HG02623 (cell line): ENCODE measurements around the gene SRC.

Source experiments
- ATAC-seq: cut with Tn5 transposase; IDR thresholded peaks from one replicate; pipeline ENCODE4 v1.9.1; 2021; ENCODE audit warnings: moderate library complexity; ENCODE audit not compliant: unreplicated experiment

SRC gene

DNA sequence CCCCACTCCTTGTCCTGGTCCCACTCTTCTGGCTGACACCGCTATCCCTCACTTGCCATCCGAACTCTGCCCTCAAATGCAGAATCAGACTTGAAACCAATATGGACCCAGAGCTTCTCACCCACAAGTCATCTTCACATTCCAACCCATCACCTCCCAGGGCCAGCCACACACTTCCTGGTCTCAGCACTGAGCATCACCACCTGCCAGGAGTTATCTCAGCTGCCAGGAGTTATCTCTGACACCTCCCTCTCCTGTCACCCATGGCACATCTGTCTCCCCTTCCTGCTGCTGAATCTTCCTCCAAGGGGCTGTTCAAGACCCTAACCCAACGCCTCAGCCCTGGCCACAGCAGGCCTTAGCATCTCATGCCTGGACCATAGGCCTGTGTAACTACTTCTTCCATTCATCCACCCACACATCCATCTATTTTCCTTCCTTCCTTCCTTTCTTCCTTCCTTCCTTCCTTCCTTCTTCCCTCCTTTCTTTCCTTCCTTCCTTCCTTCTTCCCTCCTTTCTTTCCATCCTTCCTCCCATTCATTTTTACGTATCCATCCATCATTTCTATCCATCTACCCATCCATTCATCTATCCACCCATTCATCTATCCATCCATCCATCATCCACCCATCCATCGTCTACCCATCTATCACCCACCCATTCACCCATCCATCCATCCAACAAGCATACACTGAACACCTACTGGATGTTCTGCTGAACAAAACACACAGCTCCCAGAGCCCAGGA is 100.5 kb downstream of the SRC start:
- ATAC-seq, result no peak

DNA sequence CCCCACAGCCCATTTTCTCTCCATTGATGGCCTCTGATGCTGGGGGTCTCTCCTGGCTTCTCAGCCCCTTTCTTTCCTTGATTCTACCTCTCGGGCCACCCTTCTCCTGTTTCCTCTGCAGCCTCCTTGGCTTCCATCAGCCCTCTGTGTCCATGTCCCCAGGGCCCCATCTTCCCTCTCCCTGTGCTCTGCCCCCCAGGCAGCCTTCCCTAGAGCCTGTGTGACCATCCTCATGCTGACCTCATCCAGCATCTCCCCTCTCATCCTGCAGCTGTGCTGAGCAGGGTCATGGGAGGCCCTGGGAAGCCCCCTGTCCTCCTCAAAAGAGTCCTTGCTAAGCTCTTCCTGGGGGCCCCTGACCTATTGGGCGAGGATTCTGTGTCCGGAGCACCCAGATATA is 101.7 kb downstream of the SRC start:
- ATAC-seq, result no peak

DNA sequence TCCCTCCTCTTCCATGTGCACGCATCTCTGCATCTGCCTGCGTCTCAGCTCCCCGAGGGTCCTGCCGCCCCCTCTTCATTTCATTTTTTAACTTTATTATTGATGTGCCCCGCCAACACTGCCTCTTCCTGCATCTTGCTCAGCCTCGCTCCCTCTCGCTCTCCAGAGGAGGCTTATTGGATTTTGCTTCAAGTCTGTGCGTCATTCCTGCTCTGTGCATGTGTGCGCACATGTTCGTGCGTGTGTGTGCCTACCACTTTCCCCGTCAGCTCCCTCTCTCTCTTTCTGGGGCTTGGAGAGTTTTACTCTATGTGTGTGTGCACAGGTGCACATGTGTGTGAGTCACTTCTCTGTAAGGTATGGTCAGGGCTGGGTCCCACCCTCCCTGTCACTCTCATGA is 103.3 kb downstream of the SRC start:
- ATAC-seq, result no peak

DNA sequence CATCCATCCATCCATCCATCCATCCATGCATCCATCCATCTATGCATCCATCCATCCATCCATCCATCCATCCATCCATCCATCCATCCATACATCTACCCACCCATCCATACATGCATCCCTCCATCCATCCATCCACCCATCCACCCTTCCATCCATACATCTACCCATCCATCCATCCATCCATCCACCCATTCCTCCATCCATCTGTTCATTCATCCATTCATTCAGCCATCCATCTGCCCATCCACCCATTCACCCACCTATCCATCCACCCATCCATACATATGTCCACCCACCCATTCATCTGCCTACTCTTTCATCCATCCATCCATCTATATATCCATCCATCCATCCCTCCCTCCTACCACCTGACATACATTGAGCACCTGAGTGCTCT is 104.4 kb downstream of the SRC start:
- no peak for ATAC-seq

DNA sequence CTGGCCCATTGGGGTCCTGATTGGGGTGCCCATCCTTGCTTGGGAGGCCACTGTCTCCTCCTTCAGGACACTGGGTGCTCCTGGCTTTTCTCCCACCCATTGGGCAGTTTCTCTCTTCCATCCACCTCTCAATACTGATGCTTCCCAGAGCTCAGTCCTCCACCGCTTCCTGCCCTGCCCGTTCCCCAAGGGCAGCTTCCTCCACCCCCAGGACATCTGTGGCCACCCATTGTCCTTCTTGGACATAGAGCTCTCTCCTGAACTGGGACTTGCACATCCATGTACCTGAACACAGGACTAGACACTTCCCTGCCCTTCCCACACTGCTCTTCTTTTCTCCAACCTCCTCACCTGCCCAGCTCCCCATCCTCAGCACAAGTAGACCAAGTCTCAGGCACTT is 105.7 kb downstream of the SRC start:
- no peak for ATAC-seq

DNA sequence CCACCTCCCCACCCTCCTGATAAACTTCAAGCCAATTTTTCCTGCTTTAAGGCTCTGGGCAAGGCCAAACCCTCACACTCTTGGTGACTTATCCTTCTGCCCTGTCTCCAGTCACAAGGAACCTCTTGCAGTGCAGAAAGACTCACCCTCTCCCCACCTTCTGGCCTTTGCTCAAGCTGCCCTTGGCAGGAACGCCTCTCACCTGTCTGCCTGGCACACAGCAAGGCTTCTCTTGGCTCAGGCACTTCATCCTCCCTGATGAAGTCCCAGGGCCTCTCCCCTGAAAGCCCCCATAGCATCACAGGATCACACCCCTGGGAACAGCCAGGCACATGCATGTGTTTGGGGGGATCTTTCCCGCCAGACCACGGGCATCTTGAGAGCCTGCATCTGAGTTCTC is 106.3 kb downstream of the SRC start:
- no peak for ATAC-seq

DNA sequence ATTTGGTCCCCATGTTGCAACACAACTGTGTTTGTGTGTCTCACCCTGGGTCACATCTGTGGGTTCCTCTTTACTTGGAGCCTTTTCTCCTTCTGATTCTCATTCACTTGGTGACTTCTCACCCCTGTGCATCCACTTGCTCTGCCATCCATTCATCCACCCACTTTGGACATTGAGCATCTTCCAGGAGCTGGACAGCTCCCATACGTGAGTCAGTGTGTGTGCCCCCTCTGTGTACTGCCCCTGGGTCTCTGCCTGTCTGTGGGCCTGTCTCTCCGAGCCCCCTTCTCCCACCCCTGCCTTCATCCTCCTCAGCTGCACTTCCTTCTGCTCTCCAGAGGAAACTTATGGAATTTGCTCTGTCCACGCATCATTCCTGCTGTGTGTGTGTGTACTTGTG is 107.3 kb downstream of the SRC start:
- ATAC-seq, result no peak

DNA sequence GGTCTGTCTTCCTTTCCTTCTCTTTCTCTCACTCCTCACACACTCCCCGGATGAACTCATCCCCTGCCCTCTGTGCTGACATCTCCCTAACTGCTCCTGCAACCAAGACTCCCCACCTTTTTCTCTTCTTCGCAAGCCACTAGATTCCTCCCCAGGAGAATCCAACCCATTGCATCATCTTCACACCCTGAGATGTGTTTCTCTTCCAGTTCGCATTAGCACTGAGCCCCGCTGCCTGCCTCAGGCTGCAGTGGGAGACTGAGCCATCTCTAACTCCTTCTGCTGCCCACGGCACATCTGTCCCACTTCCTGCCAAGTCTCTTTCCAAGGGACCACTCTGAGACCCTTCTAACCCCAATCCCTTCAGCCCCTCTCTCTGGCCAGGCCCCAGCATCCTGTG is 107.9 kb downstream of the SRC start:
- no peak for ATAC-seq

DNA sequence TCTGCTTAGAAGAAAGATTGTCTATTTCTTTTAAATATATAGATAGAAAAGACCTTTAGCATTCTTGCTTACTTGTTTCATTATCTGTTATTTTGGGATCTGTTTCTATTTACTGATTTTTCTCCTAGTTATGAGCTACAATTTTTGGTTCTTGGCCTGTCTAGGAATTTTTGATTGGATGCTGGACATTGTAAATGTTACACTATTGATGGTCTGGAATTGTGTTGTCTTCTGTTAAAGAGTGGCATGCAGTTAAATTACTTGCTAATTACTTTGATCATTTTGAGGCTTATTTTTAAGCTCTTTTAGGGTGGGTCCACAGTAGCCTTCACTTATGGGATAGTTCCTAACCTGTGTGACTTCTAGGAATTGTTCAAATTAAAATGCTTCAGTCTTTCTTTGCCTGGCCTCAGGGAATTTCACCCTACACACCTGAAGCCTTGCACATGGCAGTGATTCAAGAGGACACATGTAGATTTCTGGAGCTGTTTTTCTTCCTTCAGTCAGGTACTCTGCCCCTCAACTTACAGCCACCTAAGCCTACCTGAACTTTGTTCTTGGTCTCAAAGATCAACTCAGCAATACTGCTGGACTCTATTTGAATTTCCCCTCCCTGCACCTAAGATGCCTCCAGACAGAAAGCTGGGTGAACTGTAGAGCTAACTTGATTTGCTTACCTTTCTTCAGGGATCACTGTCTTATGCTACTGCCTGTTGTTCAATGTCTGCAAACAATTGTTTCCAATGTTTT is 108.9 kb downstream of the SRC start:
- ATAC-seq, result no peak
